Gastrocnemius medialis (tissue), 4 donors: ENCODE data around the gene STPG4.
"Not testable (repeated sequence)": the region's sequence is repeated elsewhere in the genome, so short reads cannot be mapped to it uniquely, and the experiment has no call there.

Source experiments
- CTCF ChIP-seq, 5 experiments: fragments of 450-650 bp in 3 of 5; fragments of 200-600 bp in 2 of 5; sonication (generic) in 2 of 5; IDR thresholded peaks in 4 of 5; conservative IDR thresholded peaks in 1 of 5; 1 replicate in 4 of 5; 2 replicates in 1 of 5; pipeline ENCODE4 v1.5.1; 2016 to 2019; ENCODE audit warnings: antibody characterized with exemption in 5 of 5, mild to moderate bottlenecking in 3 of 5, moderate library complexity in 3 of 5
- POLR2A ChIP-seq, 2 donors: fragments of 450-650 bp; IDR thresholded peaks; one replicate each; pipeline ENCODE4 v1.6.1; 2017; ENCODE audit warnings: antibody characterized with exemption in 2 of 2, mild to moderate bottlenecking in 2 of 2, moderate library complexity in 2 of 2

- not testable (repeated sequence) for TF ChIP-seq POLR2A (IDR thresholded peaks at IDR 0.05); CTCF (IDR thresholded peaks at IDR 0.05 in 4 of 5, conservative IDR thresholded peaks at IDR 0.05 in 1 of 5)
These were observed 30.4 kb downstream of the STPG4 start for GRCh38 chr2:47124740-47125139.
